AML-193 (cell line): Measurements from ENCODE around the gene TLX3.
"Not testable (repeated sequence)": the region's sequence is repeated elsewhere in the genome, so short reads cannot be mapped to it uniquely, and the experiment has no call there.

Source experiments
- DNase-seq, 2 experiments: peaks; one replicate each; lab custom pipeline; 2025; lab: John Stamatoyannopoulos, UW

Gene TLX3

DNA sequence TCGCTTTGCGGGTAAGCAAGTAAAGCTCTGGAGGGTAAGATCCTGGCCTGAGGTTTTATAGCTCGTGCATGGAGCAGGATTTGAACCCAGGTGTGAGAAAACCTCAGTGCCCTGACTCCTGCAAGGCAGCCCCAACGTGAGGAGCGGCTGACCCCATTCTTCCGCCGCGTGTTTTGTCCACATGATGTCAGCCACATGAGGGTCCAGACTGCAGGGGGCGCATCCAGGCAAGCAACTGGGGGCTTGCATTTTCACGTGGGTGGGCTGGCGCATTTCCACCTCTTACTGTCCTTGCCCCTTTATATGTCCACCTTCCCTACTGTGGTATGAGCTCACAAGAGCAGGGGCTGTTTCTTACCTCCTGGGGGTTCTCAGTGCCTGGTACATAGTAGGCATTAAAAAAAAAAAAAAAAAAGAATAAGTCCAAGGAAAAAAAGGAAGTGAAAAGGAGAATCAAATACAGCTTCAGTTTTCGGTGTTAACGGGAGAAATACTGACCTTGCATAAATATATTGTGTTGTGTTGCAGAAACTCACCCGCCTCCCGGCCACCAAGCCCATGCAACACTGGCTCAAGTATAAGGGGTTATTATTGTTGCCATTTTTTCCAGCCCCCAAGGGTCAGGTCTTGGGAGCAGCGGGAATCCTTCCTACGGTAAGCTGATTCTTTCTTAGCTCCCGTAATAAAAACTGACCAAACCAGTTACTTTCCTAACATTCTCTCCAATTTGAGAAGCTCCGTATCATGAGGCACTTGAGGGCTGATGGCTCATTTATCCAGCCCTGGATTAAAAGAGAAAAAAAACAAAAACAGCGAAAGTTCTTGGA lies 15.0 kb downstream of the TLX3 start:
- no peak for DNase-seq

DNA sequence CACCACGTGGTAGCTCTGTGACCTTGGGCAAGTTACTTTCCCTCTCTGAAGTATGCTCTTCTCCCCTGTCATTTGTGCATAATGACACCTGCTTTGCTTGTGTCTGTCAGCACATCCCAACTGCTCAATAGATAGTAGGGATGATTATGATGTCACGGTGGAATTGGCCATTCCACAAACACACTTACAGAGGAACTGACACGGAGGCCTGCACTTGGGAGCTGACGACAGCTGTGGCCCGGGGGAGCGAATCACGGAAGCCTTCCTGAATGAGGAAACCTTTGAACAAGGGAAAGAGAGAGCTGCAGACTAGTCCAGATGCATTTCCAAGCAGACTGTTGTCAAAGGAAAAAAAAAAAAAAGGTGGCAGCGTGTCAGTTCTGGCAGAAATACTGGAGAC lies 21.0 kb downstream of the TLX3 start:
- no peak for DNase-seq

DNA sequence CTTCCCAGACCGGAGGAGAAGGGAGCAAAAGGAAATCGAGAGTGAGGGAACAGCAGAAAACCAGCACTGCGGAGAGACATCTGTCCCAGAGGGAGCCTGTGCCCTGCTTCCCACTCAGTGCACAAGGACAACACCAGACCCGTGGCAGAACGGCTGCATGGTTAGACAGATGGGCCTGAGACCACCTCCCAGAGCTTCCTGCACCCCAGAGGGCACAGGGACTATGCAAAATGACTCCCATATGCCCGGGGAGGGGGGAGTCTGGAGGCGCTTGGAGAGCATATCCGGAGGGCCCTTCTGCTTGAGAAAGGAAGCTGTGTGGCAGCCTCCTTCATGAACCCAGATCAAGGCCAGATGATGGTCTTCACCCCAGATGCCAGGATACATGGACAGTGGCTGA lies 26.6 kb downstream of the TLX3 start:
- no peak for DNase-seq

DNA sequence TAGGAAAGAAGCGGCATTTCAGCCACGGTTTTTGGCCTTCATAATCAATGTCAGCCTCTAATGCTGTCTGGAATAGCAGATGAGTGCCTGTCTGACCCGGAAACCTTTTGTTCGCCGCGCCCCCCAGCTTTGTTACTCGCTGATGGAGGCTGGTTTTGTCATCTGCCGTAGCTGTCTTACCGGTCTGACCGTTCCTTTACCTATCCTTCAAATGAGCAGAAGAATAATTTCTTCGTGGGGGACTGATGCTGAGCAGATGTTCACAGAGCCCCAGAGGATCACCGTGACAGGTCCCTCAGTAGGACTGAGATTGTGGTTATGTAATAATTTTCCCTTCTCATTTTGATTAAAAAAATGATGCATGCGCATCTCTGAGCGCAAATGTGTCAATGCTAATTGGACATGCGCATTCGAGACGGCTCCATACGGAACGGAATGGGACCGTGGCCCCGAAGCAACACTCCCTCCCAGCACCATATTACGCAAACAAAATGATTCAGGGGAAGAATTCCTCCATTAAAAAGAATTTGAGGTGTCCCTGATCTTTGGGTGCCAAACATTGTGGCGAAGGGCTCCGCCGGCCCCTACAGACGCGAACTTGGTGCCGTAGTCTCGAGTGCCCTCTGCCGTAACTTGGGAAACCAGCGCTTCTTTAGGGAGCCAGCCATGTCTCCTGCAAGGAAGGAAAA lies 27.6 kb downstream of the TLX3 start:
- no peak for DNase-seq

DNA sequence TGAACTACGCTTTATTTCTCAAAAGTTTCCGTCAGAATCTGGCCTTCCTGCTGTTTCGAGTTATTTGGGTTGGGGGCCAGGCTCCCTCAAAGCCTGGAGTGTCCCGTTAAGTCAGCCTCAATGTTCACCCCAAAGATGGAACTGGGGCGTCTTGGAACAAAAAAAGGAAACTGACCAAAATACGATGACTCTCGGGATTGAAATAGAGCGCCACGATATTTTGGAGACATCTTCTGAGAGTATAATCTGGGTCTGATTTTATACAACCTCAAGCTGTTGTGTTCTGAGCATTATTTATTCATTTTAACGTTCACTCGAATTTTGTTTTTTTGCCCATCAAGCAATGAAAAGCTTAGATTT lies 28.1 kb downstream of the TLX3 start:
- DNase-seq: no peak

DNA sequence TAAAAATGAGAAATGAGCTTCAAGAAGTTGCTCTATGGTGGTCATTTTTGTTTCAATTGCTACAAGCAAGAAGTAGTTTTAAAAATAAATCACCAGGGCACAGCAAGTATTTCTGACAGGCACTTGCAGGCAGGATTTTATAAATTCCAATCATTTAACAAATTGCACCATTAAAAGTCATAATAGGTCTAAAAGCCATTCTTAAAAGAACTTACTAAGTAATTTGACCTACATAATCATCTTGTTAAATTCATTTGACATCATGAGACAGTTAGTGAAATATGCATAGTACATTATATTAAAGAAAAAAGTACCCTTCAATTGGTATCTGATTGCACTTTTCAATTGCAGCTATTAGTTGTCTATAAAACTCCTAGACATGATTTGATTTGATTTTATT lies 31.0 kb downstream of the TLX3 start:
- DNase-seq: no peak

DNA sequence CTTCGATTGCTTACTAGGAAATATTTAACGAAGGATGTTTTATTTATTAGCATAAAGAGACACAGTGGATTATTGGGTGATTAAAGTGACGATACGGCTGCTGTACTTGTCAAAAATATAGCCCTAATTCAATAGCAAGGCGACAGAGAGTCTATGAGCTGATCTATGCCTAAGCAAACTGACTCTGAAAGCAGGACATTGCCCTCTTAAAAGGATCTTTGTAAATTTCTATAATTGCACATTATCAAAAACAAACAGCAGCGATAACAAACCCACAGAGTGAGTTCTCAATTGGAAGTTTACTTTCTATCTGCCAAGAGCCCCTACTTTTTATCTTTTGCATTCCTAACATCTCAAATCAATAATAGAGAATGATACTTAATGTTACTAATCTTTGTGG lies 31.4 kb downstream of the TLX3 start:
- no peak for DNase-seq

DNA sequence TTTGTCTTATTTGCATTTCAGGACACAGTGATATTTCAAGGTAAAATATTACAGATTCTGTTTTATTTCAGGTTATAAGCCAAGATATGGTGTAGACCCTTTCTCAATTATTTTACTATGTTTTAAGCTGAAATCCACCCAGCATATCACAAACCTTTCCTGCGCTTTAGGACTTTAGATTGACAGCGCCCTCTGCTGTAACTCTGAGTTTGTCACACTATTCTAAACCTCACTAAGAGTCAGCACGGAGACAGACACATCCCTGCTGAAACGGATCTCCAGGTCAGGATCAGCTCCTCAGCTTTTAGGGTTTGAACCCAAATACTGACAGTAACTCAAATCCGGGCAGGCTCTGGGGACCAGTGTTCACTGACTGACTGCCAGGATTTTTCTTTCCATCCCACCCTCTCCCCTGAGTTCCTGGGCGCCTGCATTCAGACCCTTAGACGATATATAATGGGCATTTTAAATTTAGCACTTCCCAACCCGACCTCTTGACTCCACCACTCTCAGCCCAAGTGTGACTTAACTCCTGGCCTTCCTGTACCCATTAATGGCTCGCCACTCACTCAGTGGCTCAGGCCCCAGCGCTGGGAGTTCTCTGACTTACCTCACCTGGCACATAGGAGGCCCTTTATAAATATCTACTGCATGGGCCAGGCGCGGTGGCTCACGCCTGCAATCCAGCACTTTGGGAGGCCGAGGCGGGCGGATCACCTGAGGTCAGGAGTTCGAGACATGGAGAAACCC lies 33.5 kb downstream of the TLX3 start:
- DNase-seq: peak; percentile 46 to 55

DNA sequence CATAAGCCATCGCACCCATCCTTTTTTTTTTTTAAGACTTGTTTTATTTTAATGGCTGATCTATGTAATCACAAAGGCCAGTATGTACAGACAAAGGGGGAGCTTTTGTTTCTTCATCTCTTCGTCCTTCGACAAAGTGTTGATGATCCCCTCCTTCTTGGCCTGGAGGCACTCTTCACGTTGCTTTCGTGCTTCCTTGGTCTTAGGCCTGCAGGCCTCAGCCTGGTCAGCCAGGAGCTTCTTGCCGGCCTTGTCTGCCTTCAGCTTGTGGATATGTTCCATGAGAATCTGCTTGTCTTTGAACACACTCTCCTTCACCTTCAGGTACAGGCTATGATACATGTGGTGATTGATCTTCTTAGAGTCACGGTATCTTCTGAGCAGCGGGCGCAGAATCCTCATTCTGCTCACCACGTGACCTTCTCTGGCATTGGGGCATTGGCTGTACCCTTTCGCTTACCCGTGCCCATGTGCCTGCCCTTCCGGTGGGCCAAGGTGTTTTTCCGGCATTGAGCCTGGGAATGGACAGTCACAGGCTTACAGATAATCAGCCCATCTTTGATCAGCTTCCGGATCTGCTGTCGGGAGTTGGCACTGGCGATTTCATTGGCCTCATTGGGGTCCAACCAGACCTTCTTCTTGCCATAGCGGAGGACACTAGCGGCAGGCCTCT lies 36.0 kb downstream of the TLX3 start:
- no peak for DNase-seq

DNA sequence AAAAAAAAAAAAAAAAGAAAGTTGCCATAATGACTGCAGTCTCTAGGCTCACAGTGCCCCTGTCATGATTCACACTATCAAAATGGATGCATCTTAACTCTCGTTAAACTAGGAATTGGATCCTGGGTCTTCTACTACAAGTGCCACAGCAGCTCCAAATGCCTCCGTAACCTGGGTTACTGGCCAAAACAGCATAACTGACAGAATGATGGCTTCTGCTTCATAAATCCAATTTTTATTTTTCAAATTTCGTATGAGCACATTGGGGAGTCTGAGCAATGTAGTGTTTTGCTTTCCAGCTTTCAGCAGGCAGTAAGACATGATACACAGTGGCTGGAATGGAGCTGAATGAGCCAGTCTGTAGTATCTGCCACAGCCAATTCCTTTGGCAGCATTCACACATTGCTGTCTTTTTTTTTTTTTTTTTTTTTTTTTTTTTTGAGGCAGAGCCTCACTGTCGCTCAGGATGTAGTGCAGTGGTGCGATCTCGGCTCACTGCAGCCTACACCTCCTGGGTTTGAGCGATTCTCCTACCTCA lies 42.6 kb downstream of the TLX3 start:
- DNase-seq: no peak

DNA sequence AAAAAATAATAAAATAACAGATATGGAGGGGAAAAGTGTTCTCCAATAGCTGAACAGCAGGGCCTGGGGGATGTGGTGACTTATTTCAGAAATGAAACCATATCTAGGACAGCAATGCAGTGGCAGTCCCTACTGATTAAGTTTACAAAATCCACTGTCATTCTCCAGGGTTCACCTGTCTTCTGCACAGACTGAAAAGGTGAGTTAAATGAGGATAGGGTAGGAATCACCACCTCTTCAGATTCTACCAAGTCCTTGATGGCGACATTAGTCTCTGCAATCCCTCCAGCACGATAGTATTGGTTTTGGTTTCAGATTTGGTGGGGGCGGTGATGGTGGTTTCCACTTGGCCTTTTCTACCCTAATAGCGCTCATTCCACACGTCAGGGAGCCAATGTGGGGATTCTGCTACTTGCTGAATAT lies 46.3 kb downstream of the TLX3 start:
- no peak for DNase-seq

DNA sequence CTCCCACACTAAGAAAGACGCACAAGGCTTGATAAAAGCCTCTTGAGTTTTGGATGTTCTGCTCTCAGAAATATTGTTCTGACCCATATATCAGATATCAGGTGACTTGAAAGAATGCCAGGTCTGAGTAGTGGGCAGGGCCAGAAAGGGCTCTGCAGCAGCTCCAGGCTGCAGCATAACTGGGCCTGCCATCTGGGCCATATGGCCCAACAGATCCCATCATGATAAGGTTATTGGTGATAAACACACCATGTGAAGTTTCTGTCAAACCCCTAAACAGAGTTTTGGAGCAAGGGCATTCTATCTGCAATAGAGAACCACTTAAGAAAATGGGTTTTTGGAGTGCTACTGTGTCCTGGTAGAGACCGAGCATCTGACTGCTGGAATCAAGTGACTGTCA lies 48.8 kb downstream of the TLX3 start:
- no peak for DNase-seq

DNA sequence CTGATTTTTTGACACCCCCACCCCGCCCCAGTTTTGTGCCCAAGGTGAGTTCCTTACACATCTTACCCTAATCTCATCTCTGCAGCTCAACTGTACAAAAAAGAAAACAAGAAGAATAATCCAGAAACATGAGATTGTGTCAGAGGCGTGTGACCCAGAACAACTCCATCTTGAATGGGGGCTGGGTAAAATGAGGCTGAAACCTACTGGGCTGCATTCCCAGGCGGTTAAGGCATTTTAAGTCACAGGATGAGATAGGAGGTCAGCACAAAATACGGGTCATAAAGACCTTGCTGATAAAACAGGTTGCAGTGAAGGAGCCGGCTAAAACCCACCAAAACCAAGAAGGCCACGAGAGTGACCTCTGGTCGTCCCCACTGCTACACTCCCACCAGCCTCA lies 52.1 kb downstream of the TLX3 start:
- not testable (repeated sequence) for DNase-seq
